ENCODE measurements around the gene BMP5. TPM values are rescaled to one million over a fixed set of nuclear protein-coding genes. Genes with fewer than 3 reads are reported as not detected.

The BMP5 gene
- total RNA-seq, 2 experiments from 2014 or later = not detected

DNA sequence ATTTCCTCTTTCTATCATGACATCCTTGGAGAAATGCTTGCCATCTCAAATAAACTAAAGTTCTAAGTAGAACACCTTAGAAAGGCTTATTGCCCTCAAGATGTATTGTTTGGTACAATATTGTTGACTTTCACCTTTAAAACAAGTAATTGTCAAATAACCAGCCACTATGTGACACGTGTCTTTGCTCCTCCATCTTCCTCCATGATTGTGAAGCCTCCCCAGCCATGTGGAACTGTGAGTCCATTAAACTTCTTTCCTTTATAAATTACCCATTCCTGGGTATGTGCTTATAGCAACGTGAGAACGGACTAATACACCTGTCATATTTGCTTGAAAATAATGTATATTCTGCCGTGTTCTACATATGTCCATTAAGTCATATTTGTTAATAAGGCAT is 126.5 kb downstream of the BMP5 start:
- Mint-ChIP-seq H3K27me3 (no peaks in the 10 kb centered on the region), H3K9me3 (peaks cover 10% of the 10 kb centered on the region), H3K27ac (no peak overlapping the region), H3K36me3 (ENCODE audit: low read depth) (no peaks in the 10 kb centered on the region), H3K4me1 (ENCODE audit: low read depth) (no peaks in the 10 kb centered on the region), H3K4me3 (no peak overlapping the region)
- H3K4me1 ChIP-seq (ENCODE audit: insufficient read depth, low read length) = no peaks in the 10 kb centered on the region
- DNase-seq (no peak), ATAC-seq (ENCODE audit: poor library complexity) (no peak)
- POLR2A ChIA-PET = no interaction called here
- TF ChIP-seq, protein P1, sequence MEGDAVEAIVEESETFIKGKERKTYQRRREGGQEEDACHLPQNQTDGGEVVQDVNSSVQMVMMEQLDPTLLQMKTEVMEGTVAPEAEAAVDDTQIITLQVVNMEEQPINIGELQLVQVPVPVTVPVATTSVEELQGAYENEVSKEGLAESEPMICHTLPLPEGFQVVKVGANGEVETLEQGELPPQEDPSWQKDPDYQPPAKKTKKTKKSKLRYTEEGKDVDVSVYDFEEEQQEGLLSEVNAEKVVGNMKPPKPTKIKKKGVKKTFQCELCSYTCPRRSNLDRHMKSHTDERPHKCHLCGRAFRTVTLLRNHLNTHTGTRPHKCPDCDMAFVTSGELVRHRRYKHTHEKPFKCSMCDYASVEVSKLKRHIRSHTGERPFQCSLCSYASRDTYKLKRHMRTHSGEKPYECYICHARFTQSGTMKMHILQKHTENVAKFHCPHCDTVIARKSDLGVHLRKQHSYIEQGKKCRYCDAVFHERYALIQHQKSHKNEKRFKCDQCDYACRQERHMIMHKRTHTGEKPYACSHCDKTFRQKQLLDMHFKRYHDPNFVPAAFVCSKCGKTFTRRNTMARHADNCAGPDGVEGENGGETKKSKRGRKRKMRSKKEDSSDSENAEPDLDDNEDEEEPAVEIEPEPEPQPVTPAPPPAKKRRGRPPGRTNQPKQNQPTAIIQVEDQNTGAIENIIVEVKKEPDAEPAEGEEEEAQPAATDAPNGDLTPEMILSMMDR (IDR thresholded peaks at IDR 0.05) = no peak
- H3K36me3 ChIP-seq (ENCODE audit: insufficient read depth, low read length) = no peaks in the 10 kb centered on the region
- no peaks in the 10 kb centered on the region for H3K9me3 ChIP-seq (ENCODE audit: control insufficient read depth in 1 of 2, insufficient read depth in 1 of 2, low read length in 2 of 2)
- H3K27ac ChIP-seq (ENCODE audit: low read depth in 1 of 2, low read length in 2 of 2) = no peak overlapping the region
- no peaks in the 10 kb centered on the region for H3K27me3 ChIP-seq (ENCODE audit: control insufficient read depth in 1 of 2, insufficient read depth in 2 of 2, low read length in 2 of 2)
- CTCF ChIA-PET = no interaction called here
- no peak overlapping the region for H3K4me3 ChIP-seq (ENCODE audit: low read length)
- intact Hi-C loops (cut with DNase I, micrococcal nuclease) = no loop called here

DNA sequence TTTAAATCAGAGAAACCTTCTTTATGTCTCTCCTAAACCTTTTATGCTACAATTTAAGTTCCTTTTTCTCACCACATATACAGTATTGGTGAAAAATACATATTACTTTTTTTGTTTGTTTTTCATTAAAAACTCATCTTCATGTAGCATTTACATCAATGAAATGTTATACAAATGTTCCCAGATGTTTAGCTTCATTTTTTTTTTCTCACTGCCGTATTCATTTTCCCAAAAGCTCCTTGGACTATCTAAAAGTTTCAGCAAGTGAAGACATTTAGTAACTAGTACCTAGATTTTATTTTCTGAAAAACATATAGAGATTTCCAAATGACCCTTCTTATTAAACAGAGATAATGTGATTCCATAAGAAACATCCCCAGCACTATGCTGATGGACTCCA is 128.9 kb downstream of the BMP5 start:
- no peaks in the 10 kb centered on the region for H3K36me3 ChIP-seq (ENCODE audit: insufficient read depth, low read length)
- ChIA-PET POLR2A (no interaction called here), CTCF (no interaction called here)
- Mint-ChIP-seq H3K36me3 (ENCODE audit: low read depth) (no peaks in the 10 kb centered on the region), H3K27me3 (no peaks in the 10 kb centered on the region), H3K4me3 (no peak overlapping the region), H3K27ac (no peak overlapping the region), H3K4me1 (ENCODE audit: low read depth) (no peaks in the 10 kb centered on the region), H3K9me3 (peaks cover 13% of the 10 kb centered on the region)
- no peaks in the 10 kb centered on the region for H3K9me3 ChIP-seq (ENCODE audit: control insufficient read depth in 1 of 2, insufficient read depth in 1 of 2, low read length in 2 of 2)
- no peak overlapping the region for H3K4me3 ChIP-seq (ENCODE audit: low read length)
- TF ChIP-seq, protein P1 (IDR thresholded peaks at IDR 0.05) = no peak
- ATAC-seq (ENCODE audit: poor library complexity) (no peak), DNase-seq (no peak)
- H3K27me3 ChIP-seq (ENCODE audit: control insufficient read depth in 1 of 2, insufficient read depth in 2 of 2, low read length in 2 of 2) = no peaks in the 10 kb centered on the region
- intact Hi-C loops (cut with DNase I, micrococcal nuclease) = no loop called here
- H3K4me1 ChIP-seq (ENCODE audit: insufficient read depth, low read length) = no peaks in the 10 kb centered on the region
- no peak overlapping the region for H3K27ac ChIP-seq (ENCODE audit: low read depth in 1 of 2, low read length in 2 of 2)

DNA sequence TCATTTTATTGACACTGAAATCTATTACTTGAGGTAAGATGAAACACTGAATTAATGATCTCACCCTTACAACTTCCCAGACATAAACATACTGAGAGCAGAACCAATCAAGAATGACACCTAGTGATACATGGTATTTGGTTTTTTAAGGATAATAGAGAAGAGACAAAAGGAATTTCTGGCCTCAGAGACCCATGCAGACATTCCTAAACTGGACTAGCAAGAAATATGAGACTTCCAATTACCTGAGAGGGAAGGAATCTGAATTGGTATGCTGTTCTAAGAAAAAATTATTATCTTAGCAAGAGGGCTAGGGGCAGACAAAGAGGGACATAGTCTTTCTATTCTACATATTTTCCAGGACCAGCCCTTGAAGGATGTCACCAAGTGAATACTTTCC is 141.1 kb downstream of the BMP5 start:
- Mint-ChIP-seq H3K4me3 (no peak overlapping the region), H3K36me3 (ENCODE audit: low read depth) (no peaks in the 10 kb centered on the region), H3K27ac (no peak overlapping the region), H3K9me3 (peaks cover 12% of the 10 kb centered on the region), H3K27me3 (no peaks in the 10 kb centered on the region), H3K4me1 (ENCODE audit: low read depth) (no peaks in the 10 kb centered on the region)
- H3K9me3 ChIP-seq (ENCODE audit: control insufficient read depth in 1 of 2, insufficient read depth in 1 of 2, low read length in 2 of 2) = no peaks in the 10 kb centered on the region
- TF ChIP-seq, protein P1 (IDR thresholded peaks at IDR 0.05) = no peak
- no peaks in the 10 kb centered on the region for H3K4me1 ChIP-seq (ENCODE audit: insufficient read depth, low read length)
- no peak overlapping the region for H3K4me3 ChIP-seq (ENCODE audit: low read length)
- intact Hi-C loops (cut with DNase I, micrococcal nuclease) = no loop called here
- ATAC-seq (ENCODE audit: poor library complexity) = no peak
- DNase-seq = no peak
- H3K36me3 ChIP-seq (ENCODE audit: insufficient read depth, low read length) = no peaks in the 10 kb centered on the region
- no peak overlapping the region for H3K27ac ChIP-seq (ENCODE audit: low read depth in 1 of 2, low read length in 2 of 2)
- no peaks in the 10 kb centered on the region for H3K27me3 ChIP-seq (ENCODE audit: control insufficient read depth in 1 of 2, insufficient read depth in 2 of 2, low read length in 2 of 2)
- POLR2A ChIA-PET = no interaction called here
- CTCF ChIA-PET = no interaction called here

Measured in CD4-positive, alpha-beta T cell (primary cell).